WTC11 (cell line): Measurements from ENCODE around the gene FRMD4B. TPM values are rescaled to one million over a fixed set of nuclear protein-coding genes. Genes with fewer than 3 reads are reported as not detected.

Source experiments
- ATAC-seq: fragments of 200-7000 bp; cut with Tn5 transposase; 2 replicates; pipeline ENCODE4 v1.10.0; 2021; ENCODE audit warnings: mild to moderate bottlenecking, moderate library complexity
- CTCF ChIA-PET: fragments of 300-600 bp; sonication (Branson Sonifier 250); formaldehyde crosslinking; loops from one replicate; lab custom pipeline; 2021; ENCODE audit warnings: antibody characterized with exemption; lab: Charles Lee
- POLR2A ChIA-PET: fragments of 350-600 bp; sonication (Branson Sonifier 250); formaldehyde crosslinking; loops from one replicate; lab custom pipeline; 2021; ENCODE audit warnings: antibody characterized with exemption; lab: Charles Lee
- DNase-seq: peaks from one replicate; pipeline ENCODE4 v3.0.0; 2021; ENCODE audit warnings: low spot score
- H3K27ac Mint-ChIP-seq: 2 replicates; pipeline ENCODE4 v1.8.0; 2021; ENCODE audit warnings: mixed read lengths
- H3K27me3 Mint-ChIP-seq: 2 replicates; pipeline ENCODE4 v1.8.0; 2021; ENCODE audit warnings: low read depth, mild to moderate bottlenecking, moderate library complexity, mixed read lengths
- H3K36me3 Mint-ChIP-seq: 2 replicates; pipeline ENCODE4 v1.8.0; 2021; ENCODE audit warnings: mixed read lengths
- H3K4me1 Mint-ChIP-seq: 2 replicates; pipeline ENCODE4 v1.8.0; 2022; ENCODE audit warnings: mixed read lengths
- H3K4me3 Mint-ChIP-seq: 2 replicates; pipeline ENCODE4 v1.8.0; 2021; ENCODE audit warnings: mild to moderate bottlenecking, moderate library complexity, mixed read lengths
- H3K9me3 Mint-ChIP-seq: 2 replicates; pipeline ENCODE4 v1.8.0; 2021; ENCODE audit warnings: mixed read lengths
- ATF2 ChIP-seq: sonication (generic); formaldehyde crosslinking; IDR thresholded peaks from 2 replicates; pipeline ENCODE4 v1.8.1; 2022; ENCODE audit warnings: low read depth, missing genetic modification reagents, borderline replicate concordance
- ATF3 ChIP-seq: sonication (generic); formaldehyde crosslinking; conservative IDR thresholded peaks from 2 replicates; pipeline ENCODE4 v1.8.1; 2022; ENCODE audit warnings: mild to moderate bottlenecking, missing genetic modification reagents
- ATF6 ChIP-seq: sonication (generic); formaldehyde crosslinking; IDR thresholded peaks from 2 replicates; pipeline ENCODE4 v1.8.1; 2023; ENCODE audit warnings: mild to moderate bottlenecking, missing genetic modification reagents
- CREM ChIP-seq: sonication (generic); formaldehyde crosslinking; IDR thresholded peaks from 2 replicates; pipeline ENCODE4 v1.8.1; 2022; ENCODE audit warnings: mild to moderate bottlenecking, missing genetic modification reagents, moderate library complexity
- E2F1 ChIP-seq: sonication (generic); formaldehyde crosslinking; IDR thresholded peaks from 2 replicates; pipeline ENCODE4 v1.8.0; 2022; ENCODE audit warnings: mild to moderate bottlenecking, missing genetic modification reagents
- FOXP1 ChIP-seq: sonication (generic); formaldehyde crosslinking; IDR thresholded peaks from 2 replicates; pipeline ENCODE4 v1.8.0; 2022; ENCODE audit warnings: missing genetic modification reagents, mild to moderate bottlenecking, moderate library complexity, borderline replicate concordance
- FOXP4 ChIP-seq: sonication (generic); formaldehyde crosslinking; IDR thresholded peaks from 2 replicates; pipeline ENCODE4 v1.8.0; 2022; ENCODE audit warnings: mild to moderate bottlenecking, missing genetic modification reagents
- HMGA2 ChIP-seq: fragments of 250-450 bp; sonication (Bioruptor Pico); IDR thresholded peaks from 2 replicates; pipeline ENCODE4 v1.4.0; 2021; ENCODE audit warnings: mild to moderate bottlenecking, moderate library complexity
- JAZF1 ChIP-seq: fragments of 250-450 bp; sonication (Bioruptor Pico); IDR thresholded peaks from 2 replicates; pipeline ENCODE4 v1.9.0; 2021; ENCODE audit warnings: moderate library complexity, mild to moderate bottlenecking, inconsistent platforms
- MYBL2 ChIP-seq: sonication (generic); formaldehyde crosslinking; IDR thresholded peaks from 2 replicates; pipeline ENCODE4 v1.8.1; 2023; ENCODE audit warnings: mild to moderate bottlenecking, moderate library complexity, missing genetic modification reagents
- NFE2L1 ChIP-seq: sonication (generic); formaldehyde crosslinking; IDR thresholded peaks from 2 replicates; pipeline ENCODE4 v1.8.1; 2023; ENCODE audit warnings: missing genetic modification reagents
- NFYB ChIP-seq: sonication (generic); formaldehyde crosslinking; conservative IDR thresholded peaks from 2 replicates; pipeline ENCODE4 v1.8.0; 2022; ENCODE audit warnings: low read depth, missing genetic modification reagents
- NR3C1 ChIP-seq: sonication (generic); formaldehyde crosslinking; conservative IDR thresholded peaks from 2 replicates; pipeline ENCODE4 v1.8.1; 2023; ENCODE audit warnings: low read depth, mild to moderate bottlenecking, missing genetic modification reagents
- PREB ChIP-seq: sonication (generic); formaldehyde crosslinking; IDR thresholded peaks from 2 replicates; pipeline ENCODE4 v1.8.1; 2022; ENCODE audit warnings: mild to moderate bottlenecking, missing genetic modification reagents, moderate library complexity, borderline replicate concordance
- ZBTB21 ChIP-seq: sonication (generic); formaldehyde crosslinking; IDR thresholded peaks from 2 replicates; pipeline ENCODE4 v1.8.1; 2023; ENCODE audit warnings: mild to moderate bottlenecking, missing genetic modification reagents, borderline replicate concordance
- ZNF121 ChIP-seq: sonication (generic); formaldehyde crosslinking; IDR thresholded peaks from 2 replicates; pipeline ENCODE4 v1.8.0; 2023; ENCODE audit warnings: missing genetic modification reagents
- ZNF317 ChIP-seq: sonication (generic); formaldehyde crosslinking; IDR thresholded peaks from 2 replicates; pipeline ENCODE4 v1.8.1; 2023; ENCODE audit warnings: low read depth, mild to moderate bottlenecking, moderate library complexity, missing genetic modification reagents, borderline replicate concordance
- ZNF532 ChIP-seq: fragments of 250-450 bp; sonication (Bioruptor Pico); IDR thresholded peaks from 2 replicates; pipeline ENCODE4 v1.9.0; 2021; ENCODE audit warnings: mild to moderate bottlenecking, borderline replicate concordance
- ZNF671 ChIP-seq: fragments of 250-450 bp; sonication (Bioruptor Pico); IDR thresholded peaks from 2 replicates; pipeline ENCODE4 v1.8.0; 2021; ENCODE audit warnings: mild to moderate bottlenecking
- total RNA-seq: library from RNA; stranded (reverse); gene quantifications from 3 replicates; pipeline ENCODE4 v1.2.3, GENCODE V29; 2021

Gene FRMD4B
- total RNA-seq, 1 experiment from 2014 or later: 6.7 TPM

- TF ChIP-seq ZNF317 (CRISPR knock-in tag): no peak
- no peak for TF ChIP-seq ATF6 (CRISPR knock-in tag)
- TF ChIP-seq NFYB: no peak
- no peak for TF ChIP-seq MYBL2 (CRISPR knock-in tag)
- TF ChIP-seq NFE2L1 (CRISPR knock-in tag): no peak
- TF ChIP-seq ATF3: no peak
- TF ChIP-seq FOXP1 (CRISPR knock-in tag): no peak
- no peak for TF ChIP-seq PREB (CRISPR knock-in tag)
- no peak for TF ChIP-seq ZBTB21 (CRISPR knock-in tag)
- no peak for TF ChIP-seq HMGA2 (CRISPR knock-in tag)
- TF ChIP-seq ATF2 (CRISPR knock-in tag): no peak
- TF ChIP-seq, all 79 proteins: peak for 0
- Mint-ChIP-seq H3K4me1 (peaks cover 16% of the 10 kb centered on the region), H3K27me3 (no peaks in the 10 kb centered on the region), H3K9me3 (no peaks in the 10 kb centered on the region), H3K36me3 (no peaks in the 10 kb centered on the region), H3K4me3 (no peak overlapping the region), H3K27ac (no peak overlapping the region)
- DNase-seq: no peak
- peak; percentile 64 for ATAC-seq
- ChIA-PET CTCF (interaction anchor here (0.6 to 8.2 kb wide), 4 partner anchors 45 to 144 kb away, joined by 3 to 120 read pairs (median 4); no protein-coding TSS in a partner anchor), POLR2A (no interaction called here)
Observed at GRCh38 chr3:69165744-69166143, 220.1 kb downstream of the FRMD4B start.

- Mint-ChIP-seq H3K27ac (no peak overlapping the region), H3K27me3 (no peaks in the 10 kb centered on the region), H3K36me3 (no peaks in the 10 kb centered on the region), H3K4me3 (no peak overlapping the region), H3K4me1 (peaks cover 16% of the 10 kb centered on the region), H3K9me3 (no peaks in the 10 kb centered on the region)
- POLR2A ChIA-PET: no interaction called here
- CTCF ChIA-PET: interaction anchor here (8.2 kb wide), 1 partner anchor 141 kb away, joined by 120 read pairs; no protein-coding TSS in a partner anchor
- ATAC-seq: no peak
- DNase-seq: no peak
- TF ChIP-seq NR3C1: no peak
- TF ChIP-seq ZNF121: no peak
- TF ChIP-seq E2F1 (CRISPR knock-in tag): no peak
- TF ChIP-seq ATF3: no peak
- TF ChIP-seq ZNF671 (CRISPR knock-in tag): no peak
- no peak for TF ChIP-seq JAZF1 (CRISPR knock-in tag)
- TF ChIP-seq CREM (CRISPR knock-in tag): no peak
- TF ChIP-seq ZNF532 (CRISPR knock-in tag): no peak
- no peak for TF ChIP-seq NFYB
- no peak for TF ChIP-seq FOXP4 (CRISPR knock-in tag)
Observed at GRCh38 chr3:69164296-69164695, 221.6 kb downstream of the FRMD4B start.
